Stimulated activated CD8-positive, alpha-beta memory T cell treated with anti-CD3 and anti-CD28 coated beads, Interleukin-15, amount 100 ng/mL, for 24 hours (primary cell): Measurements from ENCODE around the gene IFITM2.
"Not testable (repeated sequence)": the region's sequence is repeated elsewhere in the genome, so short reads cannot be mapped to it uniquely, and the experiment has no call there.

Experiments
- DNase-seq: peaks from one replicate; pipeline ENCODE4 v3.0.0-alpha.2; 2020; ENCODE audit warnings: low read depth

Gene IFITM2

DNA sequence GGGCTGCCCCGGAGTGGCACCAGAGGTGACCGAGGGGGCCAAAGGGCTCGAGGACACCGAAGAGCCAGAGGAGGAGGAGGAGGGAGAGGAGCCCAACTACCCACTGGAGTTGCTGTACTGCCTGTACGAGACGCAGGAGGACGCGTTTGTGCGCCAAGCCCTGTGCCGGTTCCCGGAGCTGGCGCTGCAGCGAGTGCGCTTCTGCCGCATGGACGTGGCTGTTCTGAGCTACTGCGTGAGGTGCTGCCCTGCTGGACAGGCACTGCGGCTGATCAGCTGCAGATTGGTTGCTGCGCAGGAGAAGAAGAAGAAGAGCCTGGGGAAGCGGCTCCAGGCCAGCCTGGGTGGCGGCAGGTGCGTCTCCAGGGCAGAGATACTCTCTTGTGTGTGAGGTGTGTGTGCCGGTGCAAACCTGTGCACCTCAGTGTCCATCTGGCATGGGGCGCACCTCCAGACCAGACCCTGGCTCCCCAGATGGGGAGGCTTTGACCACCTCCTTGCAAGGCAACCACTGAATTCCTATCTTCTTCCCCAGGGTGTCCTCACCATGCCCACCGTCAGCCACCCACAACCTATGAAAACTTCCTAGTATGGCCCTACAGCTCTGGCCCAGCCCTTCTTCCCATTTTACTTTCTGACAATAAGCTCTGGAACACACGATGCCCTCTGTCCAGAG, 26.0 kb upstream of the IFITM2 start:
- DNase-seq, result no peak

DNA sequence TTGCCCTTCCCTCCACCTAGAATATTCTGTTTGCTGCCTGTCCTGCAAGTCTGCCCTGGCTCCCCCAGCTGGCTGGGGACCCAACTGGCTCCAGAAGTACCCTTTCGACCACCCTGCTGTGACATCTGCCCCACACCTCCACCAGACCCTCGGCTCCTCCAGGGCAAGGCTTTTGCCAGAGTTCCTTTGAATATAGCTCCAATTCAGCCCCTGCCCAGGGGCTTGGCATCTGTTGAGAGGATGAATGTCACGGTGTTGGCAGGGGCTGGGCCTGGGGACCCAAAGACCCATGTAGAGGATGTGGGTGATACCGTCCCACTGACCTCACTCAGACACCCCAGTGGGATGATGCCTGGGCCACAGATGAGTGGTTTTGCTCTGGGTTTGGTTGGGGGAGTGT, 25.4 kb upstream of the IFITM2 start:
- DNase-seq, result no peak

DNA sequence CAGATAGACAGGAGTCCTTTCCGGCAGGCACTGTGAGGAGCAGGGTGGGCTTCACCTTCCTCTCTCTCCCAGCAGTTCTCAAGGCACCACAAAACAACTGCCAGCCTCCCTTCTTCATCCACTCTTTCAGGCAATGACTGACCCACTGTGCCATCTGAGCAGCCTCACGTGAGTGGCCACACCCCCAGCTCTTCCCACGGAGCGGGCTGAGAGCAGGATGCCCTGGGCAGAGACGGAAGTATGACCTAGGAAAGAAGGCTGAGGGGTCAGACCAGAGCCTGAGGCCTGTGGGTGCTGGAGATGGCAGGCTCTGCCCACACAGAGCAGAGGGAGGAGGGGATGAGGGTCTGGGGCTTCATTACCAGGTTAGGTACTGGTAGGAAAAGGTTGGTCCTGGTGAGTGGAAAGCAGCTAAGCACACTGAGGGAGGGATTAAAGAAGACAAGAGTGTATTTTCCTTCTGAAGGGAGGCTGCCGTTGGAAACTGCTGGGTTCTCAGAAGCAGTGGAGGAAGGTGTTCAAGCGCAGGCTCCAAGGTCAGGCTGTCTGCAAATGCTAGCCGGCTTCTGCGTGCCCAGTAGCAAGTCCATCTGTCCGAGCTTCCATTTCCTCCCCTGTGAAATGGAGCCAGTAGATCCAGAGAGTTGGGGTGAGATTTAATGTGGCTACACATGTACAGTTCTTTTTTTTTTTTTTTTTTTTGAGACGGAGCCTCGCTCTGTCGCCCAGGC, 24.8 kb upstream of the IFITM2 start:
- no peak for DNase-seq

DNA sequence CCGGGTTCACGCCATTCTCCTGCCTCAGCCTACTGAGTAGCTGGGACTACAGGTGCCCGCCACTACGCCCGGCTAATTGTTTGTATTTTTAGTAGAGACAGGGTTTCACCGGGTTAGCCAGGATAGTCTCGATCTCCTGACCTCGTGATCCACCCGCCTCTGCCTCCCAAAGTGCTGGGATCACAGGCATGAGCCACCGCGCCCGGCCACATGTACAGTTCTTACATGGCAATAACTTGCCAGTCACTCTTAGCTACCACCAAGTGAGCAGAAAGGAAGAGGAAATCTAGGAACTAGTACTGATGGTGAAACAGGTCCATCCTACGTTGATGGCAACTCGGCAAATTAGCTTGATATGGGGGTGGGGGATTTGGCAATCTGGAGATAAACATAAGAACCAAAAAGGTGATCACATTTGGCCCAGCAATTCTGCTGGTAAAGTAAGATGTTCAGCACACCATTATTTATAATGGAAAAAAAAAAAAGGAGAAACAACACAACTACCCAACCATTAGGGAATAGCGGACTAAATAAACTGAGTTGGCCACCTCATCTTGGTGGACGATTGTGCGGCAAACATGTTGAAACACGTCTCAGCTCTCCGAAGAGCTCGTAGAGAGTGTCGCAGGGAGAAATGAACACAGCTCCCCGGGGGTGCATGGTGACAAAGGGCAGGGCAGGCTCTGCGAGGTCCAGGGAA, 24.1 kb upstream of the IFITM2 start:
- DNase-seq, result no peak

DNA sequence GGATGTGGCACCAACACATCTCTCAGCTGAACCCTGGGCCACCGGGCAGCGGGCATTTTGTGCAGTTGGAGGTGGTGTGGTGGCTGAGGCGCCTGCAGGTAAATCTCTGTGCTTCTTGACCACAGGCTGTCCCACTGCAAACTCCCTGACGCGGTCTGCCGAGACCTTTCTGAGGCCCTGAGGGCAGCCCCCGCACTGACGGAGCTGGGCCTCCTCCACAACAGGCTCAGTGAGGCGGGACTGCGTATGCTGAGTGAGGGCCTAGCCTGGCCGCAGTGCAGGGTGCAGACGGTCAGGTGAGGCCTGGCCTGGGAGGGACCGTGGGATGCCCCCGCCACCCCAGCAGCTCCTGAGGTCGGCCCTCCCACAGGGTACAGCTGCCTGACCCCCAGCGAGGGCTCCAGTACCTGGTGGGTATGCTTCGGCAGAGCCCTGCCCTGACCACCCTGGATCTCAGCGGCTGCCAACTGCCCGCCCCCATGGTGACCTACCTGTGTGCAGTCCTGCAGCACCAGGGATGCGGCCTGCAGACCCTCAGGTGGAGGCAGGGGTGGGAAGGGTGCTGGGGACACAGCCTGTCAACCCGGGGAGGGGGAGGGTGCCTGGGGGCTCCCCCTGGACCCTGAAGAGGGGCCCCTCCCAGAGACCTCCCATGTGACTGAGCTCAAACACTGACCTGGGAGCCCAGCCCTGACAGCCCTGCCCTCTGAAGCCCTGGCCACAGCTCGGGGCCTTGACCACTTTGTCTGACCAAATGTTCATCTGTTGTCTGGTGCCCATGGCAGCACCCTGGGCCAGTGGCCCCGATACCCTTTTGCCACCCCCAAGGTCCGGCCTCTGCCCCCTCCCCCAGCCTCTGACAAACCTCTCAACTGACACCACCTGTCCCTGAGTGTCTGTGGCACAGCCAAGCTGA, 23.3 kb upstream of the IFITM2 start:
- no peak for DNase-seq

DNA sequence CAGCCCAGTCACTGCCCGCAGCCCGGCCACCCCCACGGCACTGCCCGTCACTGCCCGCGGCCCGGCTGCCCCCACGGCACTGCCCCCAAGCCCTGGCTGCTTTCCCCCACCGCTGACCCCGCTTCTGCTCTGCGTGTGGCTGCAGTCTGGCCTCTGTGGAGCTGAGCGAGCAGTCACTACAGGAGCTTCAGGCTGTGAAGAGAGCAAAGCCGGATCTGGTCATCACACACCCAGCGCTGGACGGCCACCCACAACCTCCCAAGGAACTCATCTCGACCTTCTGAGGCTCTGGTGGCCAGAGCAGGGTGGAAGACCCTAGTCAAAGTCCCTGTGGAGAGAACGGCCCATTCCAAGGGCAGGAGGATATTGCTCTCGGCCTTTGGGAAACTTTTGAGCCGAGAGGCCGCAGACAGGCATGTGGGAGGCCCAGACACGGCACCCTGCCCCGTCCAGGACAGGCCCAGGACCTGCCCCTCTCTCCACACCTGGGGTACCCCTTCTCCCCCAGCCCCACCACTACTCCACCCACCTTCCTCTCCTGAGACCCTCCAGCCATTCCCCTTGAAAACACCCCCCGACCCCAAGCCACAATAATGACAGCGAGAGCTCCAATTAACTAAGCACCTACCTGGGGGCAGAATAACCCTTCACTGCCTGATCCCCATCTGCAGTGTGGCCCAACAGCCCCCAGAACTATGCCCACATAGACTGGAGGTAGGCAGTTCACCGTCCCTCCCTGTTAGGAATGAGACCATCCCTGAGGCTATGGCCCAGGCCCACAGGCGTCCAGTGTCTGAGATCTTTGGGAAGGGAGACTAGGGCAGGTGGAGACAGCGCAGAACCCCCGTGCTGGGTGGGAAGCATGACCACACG, 22.4 kb upstream of the IFITM2 start:
- DNase-seq, result no peak

DNA sequence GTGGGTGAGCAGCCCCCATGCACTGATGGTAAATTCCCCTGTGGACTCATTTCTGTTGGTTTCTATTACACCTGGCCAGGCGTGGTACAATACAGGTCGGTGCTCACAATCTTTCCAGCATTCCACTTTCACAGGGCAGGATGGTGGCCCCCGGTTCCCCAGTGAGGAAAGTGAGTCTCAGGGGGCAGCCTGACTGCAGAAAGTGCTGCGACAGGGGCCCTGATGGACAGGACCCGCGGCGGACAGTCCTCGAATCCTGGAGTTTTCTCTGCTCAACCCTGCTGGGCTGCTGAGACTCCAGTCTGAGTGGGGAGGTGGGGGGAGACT, 21.8 kb upstream of the IFITM2 start:
- no peak for DNase-seq

DNA sequence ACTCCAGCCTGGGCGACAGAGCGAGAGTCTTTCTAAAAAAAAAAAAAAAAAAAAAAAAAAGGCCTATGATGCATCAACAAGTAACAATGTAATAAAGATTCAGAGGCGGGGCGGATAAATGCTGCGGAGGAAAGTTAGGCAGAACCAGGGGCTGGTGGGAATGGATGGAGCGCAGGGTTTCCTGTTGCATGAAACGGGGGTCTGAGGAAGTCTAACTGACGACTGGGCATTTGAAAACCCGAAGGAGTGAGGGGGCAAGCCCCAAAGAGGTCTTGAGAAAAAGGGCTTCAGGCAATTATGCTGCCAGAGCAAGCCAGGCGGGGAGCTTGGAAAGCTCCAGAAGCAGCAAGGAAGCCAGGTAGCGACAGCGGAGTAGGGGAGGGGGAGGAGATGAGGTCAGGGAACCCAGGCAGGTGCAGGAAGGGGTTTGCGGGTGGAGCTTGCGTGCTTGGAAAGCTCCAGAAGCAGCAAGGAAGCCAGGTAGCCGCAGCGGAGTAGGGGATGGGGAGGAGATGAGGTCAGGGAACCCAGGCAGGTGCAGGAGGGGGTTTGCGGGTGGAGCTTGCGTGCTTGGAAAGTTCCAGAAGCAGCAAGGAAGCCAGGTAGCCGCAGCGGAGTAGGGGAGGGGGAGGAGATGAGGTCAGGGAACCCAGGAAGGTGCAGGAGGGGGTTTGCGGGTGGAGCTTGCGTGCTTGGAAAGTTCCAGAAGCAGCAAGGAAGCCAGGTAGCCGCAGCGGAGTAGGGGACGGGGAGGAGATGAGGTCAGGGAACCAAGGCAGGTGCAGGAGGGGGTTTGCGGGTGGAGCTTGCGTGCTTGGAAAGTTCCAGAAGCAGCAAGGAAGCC, 20.4 kb upstream of the IFITM2 start:
- not testable (repeated sequence) for DNase-seq

DNA sequence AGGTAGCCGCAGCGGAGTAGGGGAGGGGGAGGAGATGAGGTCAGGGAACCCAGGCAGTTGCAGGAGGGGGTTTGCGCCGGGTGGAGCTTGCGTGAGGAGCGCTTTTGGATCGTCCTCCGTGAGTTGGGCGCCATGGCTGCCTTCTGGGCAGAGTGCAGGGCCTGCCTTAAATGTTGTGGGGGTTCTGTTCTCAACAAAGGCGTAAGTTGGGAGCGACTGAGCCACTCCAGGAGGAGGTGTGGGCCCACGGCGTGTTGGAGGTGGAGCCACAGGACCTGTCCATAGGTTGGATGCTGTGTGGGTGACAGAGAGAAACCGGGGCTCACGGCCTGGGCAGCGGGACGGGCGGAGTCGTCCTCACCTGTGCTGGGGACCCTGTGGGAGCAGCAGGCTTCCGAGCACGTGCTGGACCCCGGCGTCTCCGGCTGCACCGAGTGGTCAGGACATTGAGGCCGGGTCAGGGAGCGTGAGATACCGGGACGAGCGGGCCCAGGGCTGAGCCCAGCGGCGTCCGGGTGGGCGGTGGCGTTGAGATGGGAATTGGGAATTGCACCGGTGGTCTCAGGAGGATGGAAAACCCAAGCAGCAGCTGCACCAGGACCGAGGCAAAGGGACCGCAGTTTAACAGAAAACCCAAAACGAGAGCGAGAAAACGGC, 19.7 kb upstream of the IFITM2 start:
- DNase-seq, result no peak

DNA sequence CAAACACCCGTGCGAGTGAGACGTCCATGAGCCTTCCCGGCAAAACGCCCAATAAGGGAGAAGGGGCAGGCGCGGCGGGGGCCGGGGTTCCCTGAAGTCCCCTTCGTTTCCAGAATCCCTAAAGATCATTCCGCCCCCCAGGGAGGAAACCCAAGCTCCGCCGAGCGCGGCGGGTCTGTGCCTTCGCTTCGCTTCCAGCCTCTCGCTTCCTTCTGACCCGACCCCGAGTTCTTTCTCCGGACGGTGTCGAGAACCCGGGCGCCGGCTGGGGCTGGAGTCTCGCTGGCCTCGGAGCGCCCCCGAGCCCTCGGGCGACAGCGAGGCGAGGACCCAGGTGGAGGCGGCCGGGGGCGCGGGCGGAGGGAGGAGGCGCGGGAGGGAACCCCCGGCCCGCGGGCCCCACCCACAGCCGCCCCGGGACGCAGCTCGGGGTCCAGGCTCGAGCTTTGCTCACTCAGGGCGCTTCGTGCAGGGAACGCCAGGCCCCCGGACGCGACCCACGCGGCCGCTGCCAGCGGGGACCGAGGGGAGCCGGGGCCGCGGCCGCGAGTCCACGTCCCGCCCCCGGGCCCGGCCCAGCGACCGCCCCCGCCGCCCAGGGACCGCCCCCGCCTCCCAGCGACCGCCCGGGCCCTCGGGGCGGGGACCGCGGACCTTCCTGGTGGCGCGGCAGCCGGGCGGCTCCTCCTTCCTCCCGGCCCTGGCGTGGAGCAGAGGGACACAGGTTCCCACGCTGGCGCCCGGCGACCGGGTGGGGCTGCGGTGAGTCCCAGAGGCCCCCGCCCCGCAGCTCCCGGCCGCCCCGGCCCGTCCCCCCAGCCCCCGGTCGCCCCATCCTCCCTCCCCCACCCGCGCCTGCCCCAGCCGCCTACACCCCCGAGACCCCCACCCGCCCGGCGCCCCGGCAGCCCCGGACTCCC, 18.9 kb upstream of the IFITM2 start, which contains the start of gene PGGHG:
Gene PGGHG (plus strand): TSS at position 649 of the 920 bp plus-strand sequence. CDS start 691 bp downstream, outside the sequence.
- no peak for DNase-seq

DNA sequence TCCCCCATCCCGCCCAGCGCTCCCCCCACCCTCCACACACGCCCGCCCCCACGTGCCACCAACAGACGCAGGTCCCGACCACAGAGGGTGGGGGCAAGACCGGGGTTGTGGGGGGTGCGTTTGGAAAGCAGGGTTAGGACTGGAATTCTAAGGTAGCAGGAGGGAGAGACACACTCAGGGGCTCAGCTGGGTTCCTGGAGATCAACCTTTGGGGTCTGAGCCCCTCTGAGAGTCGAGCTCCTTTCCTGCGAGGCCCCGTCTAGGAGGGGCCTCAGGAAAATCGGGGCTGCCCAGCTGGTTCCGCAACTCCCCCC, 18.3 kb upstream of the IFITM2 start:
- DNase-seq, result no peak

DNA sequence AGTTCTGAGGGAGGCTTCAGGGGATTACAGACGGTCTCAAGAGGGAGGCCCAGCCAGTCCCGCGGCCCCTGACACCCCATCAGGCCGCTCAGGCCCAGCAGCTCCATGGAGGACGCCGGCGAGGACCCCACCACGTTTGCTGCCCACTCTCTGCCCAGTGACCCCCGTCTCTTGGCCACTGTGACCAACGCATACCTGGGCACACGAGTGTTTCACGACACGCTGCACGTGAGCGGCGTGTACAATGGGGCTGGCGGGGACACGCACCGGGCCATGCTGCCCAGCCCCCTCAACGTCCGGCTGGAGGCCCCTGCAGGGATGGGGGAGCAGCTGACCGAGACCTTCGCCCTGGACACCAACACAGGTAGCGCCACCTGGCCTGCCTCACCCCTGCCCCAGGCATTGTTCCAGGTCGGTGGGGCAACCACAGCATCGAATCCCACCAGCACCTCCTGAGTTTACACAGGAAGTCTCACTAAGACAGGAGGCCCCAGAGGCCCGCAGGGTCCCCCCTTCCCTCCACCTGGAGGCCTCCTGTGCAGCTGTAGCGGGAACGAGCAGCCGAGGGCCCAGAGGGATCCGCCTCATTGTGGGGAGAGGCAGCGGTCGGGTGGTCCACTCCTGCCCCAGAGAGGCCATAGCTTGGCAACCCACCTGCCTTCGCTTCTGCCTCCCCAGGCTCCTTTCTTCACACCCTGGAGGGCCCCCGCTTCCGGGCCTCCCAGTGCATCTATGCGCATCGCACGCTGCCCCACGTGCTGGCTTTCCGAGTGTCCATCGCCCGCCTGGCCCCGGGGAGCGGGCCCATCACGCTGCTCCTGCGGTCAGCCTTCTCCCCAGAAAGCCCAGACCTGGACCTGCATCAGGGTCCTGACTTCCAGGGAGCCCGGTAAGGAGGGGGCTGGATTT, 17.6 kb upstream of the IFITM2 start:
- DNase-seq, result no peak

DNA sequence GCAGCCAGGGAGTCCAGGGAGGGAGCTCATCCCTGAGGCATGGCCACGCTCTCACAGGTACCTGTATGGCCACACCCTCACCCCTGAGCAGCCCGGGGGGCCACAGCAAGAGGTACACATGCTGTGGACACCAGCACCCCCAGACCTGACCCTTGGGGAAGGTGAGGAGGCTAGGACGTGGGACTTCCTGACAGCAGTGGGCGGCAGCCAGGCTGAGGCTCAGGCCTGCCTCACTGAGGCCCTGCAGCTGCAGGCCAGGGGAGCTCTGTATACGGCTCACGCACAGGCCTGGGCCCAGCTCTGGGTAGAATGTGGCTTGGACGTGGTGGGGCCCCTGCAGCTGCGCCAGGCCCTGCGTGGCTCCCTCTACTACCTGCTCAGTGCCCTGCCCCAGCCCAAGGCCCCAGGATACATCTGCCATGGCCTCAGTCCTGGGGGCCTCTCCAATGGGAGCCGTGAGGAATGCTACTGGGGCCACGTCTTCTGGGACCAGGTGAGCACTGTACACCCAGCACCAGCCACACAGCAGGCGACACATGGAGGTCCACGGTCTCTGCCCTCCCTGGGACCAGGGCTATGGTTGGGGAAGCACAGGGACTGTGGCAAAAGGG, 16.9 kb upstream of the IFITM2 start:
- DNase-seq, result no peak

DNA sequence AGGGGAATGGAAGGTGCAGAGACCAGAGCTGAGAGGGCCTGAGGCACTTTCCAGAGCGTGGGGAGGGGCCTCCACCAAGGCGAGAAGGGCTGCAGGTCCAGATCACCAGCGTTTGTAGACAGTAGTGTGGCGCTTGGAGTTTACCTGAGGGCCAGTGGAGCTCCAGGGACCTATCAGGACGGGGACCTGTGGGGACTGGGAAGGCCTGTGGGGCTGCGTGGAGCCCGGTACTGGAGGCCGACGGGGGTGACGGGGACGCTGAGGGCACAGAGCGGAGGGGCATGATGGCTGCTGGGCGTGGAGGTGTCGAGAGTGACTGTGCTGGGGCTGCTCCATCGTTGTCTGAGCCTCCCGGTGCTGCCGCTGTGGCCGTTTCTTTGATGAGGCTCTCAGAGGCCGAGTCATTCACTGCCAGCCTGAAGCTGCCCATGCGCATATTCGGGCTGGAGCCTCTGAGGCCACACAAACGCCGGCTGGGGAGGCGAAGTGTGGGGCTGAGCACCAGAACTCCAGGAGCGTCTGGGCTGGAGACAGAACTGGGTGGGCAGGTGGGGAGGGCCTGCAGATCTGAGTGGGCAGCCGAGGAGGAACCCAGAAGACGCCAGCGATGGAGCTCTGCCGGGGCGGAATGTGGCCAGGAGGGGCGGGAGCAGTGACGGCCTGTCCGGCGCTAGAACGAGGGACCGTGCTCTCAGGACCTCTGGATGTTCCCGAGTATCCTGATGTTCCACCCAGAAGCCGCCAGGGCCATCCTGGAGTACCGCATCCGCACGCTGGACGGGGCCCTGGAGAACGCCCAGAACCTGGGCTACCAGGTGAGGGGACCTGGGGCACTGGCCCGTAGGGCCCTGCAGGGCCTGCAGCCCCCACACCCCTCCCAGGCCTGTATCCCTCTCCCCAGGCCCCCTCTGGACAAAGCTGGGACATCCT, 16.1 kb upstream of the IFITM2 start:
- DNase-seq, result no peak

DNA sequence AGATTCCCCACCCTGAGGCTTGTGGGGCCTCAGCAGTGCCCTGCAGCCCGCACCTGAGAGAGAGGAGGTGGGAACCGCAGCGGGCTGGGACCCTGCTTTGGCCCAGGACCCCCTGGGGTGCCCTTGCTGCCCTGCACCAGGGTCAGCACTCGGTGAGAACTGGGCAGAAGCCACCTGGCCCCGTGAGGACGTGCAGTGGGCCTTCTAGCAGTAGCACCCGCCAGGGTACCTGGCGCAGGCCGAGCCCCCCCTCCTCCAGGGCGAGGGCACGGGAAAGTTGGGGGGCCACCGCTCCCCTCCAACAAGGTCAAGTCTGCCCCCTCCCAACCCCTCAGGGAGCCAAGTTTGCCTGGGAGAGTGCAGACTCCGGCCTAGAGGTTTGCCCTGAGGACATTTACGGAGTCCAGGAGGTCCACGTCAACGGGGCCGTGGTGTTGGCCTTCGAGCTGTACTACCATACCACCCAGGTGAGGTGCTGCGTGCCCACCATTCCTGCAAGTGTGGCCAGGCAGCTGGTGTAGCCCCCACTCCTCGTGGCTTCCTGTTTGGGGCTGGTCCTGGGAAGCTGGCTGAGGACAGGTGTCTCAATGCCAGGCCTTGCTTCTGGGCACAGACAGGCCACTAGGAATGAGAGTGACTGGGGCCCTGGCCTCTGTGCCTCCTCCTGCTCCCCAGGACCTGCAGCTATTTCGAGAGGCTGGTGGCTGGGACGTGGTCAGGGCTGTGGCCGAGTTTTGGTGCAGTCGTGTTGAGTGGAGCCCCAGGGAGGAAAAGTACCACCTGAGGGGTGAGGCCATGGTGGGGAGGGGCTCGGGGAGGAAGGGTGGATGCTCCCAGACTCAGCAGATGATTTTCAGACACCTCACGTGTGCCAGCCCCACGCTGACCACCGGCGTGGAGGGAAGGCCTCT, 15.2 kb upstream of the IFITM2 start:
- DNase-seq, result no peak
